Measurements from ENCODE around the gene CCZ1B. TPM values are rescaled to one million over a fixed set of nuclear protein-coding genes. Genes with fewer than 3 reads are reported as not detected.

CCZ1B gene
- 31.1 and 61.0 TPM in 2 replicates for total RNA-seq

DNA sequence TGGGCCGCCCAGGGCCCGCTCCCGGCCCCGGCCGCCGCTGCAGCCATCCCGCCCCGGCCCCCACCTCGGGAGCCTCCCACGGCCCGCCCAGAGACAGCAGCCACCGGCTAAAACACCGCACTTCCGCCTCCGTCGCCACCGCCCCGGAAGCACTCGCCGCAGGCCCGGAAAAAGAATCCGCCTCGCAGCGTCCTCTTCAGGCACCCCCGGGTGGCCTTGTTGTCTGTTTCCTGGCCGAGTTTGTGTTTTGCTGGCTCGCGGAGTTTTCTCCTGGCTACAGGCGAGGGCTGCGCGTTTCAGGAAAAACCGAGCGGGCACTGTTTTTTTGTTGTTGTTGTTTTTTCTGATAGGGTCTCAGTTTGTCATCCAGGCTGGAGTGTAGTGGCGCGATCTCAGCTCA, at the start of gene CCZ1B:
CCZ1B (minus strand) TSS at position 125 of the 400 bp plus-strand sequence; CDS start at position 47, 78 bp downstream.

GRCh38 chr7:6753964-6754363, 72.1 kb downstream of the CCZ1B start, which contains the start of gene RSPH10B2:
Gene RSPH10B2 (plus strand): TSS chr7:6754103. CDS start chr7:6757678, 3,575 bp downstream.

Other genes starting within 250 kb of the CCZ1B start
- 52.8 and 96.1 TPM in 2 replicates for gene ZDHHC4, start 248.8 kb downstream of the CCZ1B start, total RNA-seq
- gene INTS15, start 236.3 kb downstream of the CCZ1B start, total RNA-seq = 7.5 and 8.3 TPM in 2 replicates
- 0.85 and 2.2 TPM in 2 replicates for gene ZNF853, start 210.7 kb downstream of the CCZ1B start, total RNA-seq
- gene ZNF316, start 189.0 kb downstream of the CCZ1B start, total RNA-seq = 15.6 and 19.0 TPM in 2 replicates
- 13.9 and 19.5 TPM in 2 replicates for gene ZNF12, start 119.3 kb downstream of the CCZ1B start, total RNA-seq
- gene RSPH10B2, start 72.2 kb downstream of the CCZ1B start, total RNA-seq = 0.21 TPM in 1 of 2 replicates, not detected in the other